IMR-90 (cell line): Measurements from ENCODE around the gene ZNF195.

Experiments used
- CEBPB ChIP-seq: IDR thresholded peaks from 2 replicates; pipeline ENCODE4 v1.6.1; 2012; ENCODE audit warnings: low read depth, low read length, improper control_type of control experiment
- CHD1 ChIP-seq: IDR thresholded peaks from 2 replicates; pipeline ENCODE4 v1.6.1; 2012; ENCODE audit warnings: low read depth, low read length, improper control_type of control experiment
- FOS ChIP-seq: fragments of 150-350 bp; IDR thresholded peaks from 2 replicates; pipeline ENCODE4 v1.6.1; 2016; ENCODE audit warnings: low read depth, low read length
- MAZ ChIP-seq: IDR thresholded peaks from 2 replicates; pipeline ENCODE4 v1.6.1; 2012; ENCODE audit warnings: low read depth, mild to moderate bottlenecking, low read length, improper control_type of control experiment, moderate library complexity, borderline replicate concordance
- POLR2A ChIP-seq: IDR thresholded peaks from 2 replicates; pipeline ENCODE4 v1.6.1; 2012; ENCODE audit warnings: mild to moderate bottlenecking, low read depth, low read length
- RAD21 ChIP-seq: IDR thresholded peaks from 2 replicates; pipeline ENCODE4 v1.6.1; 2012; ENCODE audit warnings: low read length, improper control_type of control experiment
- RCOR1 ChIP-seq: IDR thresholded peaks from 2 replicates; pipeline ENCODE4 v1.6.1; 2012; ENCODE audit warnings: mild to moderate bottlenecking, low read length, improper control_type of control experiment; ENCODE audit not compliant: insufficient replicate concordance
- RFX5 ChIP-seq: IDR thresholded peaks from 2 replicates; pipeline ENCODE4 v1.8.0; 2012; ENCODE audit warnings: low read depth, mild to moderate bottlenecking, low read length, moderate library complexity
- SMC3 ChIP-seq: fragments of 150-350 bp; IDR thresholded peaks from 2 replicates; pipeline ENCODE4 v1.6.1; 2016; ENCODE audit warnings: low read depth, mild to moderate bottlenecking, antibody characterized with exemption, low read length, moderate library complexity
- TF ChIP-seq, protein P1 (sequence below): conservative IDR thresholded peaks from 2 replicates; pipeline ENCODE4 v1.5.1; 2012; ENCODE audit warnings: mild to moderate bottlenecking, low read depth, low read length, improper control_type of control experiment
- TF ChIP-seq, protein P2 (sequence below): fragments of 150-350 bp; IDR thresholded peaks from 2 replicates; pipeline ENCODE4 v1.6.1; 2017; ENCODE audit warnings: mild to moderate bottlenecking, antibody characterized with exemption, low read length, low read depth
- TF ChIP-seq, protein P3 (sequence below): fragments of 150-350 bp; IDR thresholded peaks from 2 replicates; pipeline ENCODE4 v1.6.1; 2016; ENCODE audit warnings: low read depth, mild to moderate bottlenecking, low read length, moderate library complexity, borderline replicate concordance

DNA sequence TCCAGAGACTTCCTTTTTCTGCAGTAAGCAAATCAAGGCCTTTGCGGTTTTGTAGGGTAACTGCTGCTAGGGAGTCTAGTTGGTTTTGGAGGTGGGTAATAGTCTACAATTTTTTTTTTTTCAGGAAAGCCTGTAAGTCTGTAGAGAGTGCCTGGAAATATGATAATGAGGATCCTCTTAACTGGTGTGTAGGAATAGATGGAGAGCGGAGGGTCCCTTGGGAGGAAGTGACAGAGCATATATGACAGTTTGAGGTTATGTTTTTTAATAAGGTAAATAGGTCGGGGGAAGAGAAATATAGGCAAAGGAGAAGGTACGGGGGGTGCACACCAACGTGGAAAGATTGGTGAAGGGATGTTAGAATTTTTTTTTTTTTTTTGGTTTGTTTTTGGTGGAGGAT lies 25.9 kb downstream of the ZNF195 start:
- TF ChIP-seq, protein P1, sequence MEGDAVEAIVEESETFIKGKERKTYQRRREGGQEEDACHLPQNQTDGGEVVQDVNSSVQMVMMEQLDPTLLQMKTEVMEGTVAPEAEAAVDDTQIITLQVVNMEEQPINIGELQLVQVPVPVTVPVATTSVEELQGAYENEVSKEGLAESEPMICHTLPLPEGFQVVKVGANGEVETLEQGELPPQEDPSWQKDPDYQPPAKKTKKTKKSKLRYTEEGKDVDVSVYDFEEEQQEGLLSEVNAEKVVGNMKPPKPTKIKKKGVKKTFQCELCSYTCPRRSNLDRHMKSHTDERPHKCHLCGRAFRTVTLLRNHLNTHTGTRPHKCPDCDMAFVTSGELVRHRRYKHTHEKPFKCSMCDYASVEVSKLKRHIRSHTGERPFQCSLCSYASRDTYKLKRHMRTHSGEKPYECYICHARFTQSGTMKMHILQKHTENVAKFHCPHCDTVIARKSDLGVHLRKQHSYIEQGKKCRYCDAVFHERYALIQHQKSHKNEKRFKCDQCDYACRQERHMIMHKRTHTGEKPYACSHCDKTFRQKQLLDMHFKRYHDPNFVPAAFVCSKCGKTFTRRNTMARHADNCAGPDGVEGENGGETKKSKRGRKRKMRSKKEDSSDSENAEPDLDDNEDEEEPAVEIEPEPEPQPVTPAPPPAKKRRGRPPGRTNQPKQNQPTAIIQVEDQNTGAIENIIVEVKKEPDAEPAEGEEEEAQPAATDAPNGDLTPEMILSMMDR: no peak
- TF ChIP-seq, protein P2, sequence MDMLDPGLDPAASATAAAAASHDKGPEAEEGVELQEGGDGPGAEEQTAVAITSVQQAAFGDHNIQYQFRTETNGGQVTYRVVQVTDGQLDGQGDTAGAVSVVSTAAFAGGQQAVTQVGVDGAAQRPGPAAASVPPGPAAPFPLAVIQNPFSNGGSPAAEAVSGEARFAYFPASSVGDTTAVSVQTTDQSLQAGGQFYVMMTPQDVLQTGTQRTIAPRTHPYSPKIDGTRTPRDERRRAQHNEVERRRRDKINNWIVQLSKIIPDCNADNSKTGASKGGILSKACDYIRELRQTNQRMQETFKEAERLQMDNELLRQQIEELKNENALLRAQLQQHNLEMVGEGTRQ: no peak
- TF ChIP-seq CEBPB (no peak), POLR2A (no peak), RFX5 (no peak), RAD21 (no peak), FOS (no peak), RCOR1 (no peak), CHD1 (no peak), SMC3 (no peak), MAZ (no peak)
- TF ChIP-seq, protein P3, sequence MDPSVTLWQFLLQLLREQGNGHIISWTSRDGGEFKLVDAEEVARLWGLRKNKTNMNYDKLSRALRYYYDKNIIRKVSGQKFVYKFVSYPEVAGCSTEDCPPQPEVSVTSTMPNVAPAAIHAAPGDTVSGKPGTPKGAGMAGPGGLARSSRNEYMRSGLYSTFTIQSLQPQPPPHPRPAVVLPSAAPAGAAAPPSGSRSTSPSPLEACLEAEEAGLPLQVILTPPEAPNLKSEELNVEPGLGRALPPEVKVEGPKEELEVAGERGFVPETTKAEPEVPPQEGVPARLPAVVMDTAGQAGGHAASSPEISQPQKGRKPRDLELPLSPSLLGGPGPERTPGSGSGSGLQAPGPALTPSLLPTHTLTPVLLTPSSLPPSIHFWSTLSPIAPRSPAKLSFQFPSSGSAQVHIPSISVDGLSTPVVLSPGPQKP: no peak
